Dermis microvascular lymphatic vessel endothelial cell (primary cell): ENCODE data around the gene CDKN1C. TPM values are rescaled to one million over a fixed set of nuclear protein-coding genes. Genes with fewer than 3 reads are reported as not detected.

ENCODE experiments used
- total RNA-seq: library from RNA; depleted of rRNA; stranded (reverse); fragments of >200 nt; gene quantifications from 2 replicates; pipeline ENCODE4 v1.2.1, GENCODE V29; 2014

Gene CDKN1C
- total RNA-seq, 1 donor from 2014 or later, result 19.4 TPM

Other genes starting within 250 kb of the CDKN1C start
- 0.51 and 0.76 TPM in 2 replicates for gene KCNQ1OT1, start 185.8 kb downstream of the CDKN1C start, total RNA-seq
- 1.9 and 2.4 TPM in 2 replicates for gene PHLDA2, start 43.6 kb upstream of the CDKN1C start, total RNA-seq
- gene NAP1L4, start 106.6 kb upstream of the CDKN1C start, total RNA-seq, result 103 and 105 TPM in 2 replicates
- 30.1 and 32.9 TPM in 2 replicates for gene CARS1, start 171.6 kb upstream of the CDKN1C start, total RNA-seq